ENCODE measurements around the gene NECAB3.

DNA sequence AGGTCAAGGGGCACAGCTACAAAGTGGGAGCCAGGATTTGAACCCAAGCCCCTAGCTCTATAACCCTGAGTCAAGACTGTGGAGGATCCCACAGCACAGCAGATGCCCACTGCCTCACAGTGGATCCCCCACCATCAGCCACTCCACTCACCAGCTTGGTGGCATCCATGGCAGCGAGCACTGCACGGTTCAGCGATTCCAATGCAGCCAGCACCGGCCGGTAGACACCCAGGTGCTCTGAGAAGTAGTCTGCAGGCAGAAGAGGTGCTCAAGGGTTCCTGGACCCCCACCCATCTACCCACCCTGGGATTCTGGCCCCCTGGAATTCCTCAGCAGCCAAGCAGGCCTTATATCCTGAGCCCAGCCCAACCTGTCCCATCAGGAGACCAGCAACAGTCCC lies 5.0 kb downstream of the NECAB3 start:
- TF ChIP-seq POLR2AphosphoS5 (IDR thresholded peaks at IDR 0.05), result no peak
- no peak for TF ChIP-seq EP300 (IDR thresholded peaks at IDR 0.05; ENCODE audit: low read depth)
- TF ChIP-seq, protein P1, sequence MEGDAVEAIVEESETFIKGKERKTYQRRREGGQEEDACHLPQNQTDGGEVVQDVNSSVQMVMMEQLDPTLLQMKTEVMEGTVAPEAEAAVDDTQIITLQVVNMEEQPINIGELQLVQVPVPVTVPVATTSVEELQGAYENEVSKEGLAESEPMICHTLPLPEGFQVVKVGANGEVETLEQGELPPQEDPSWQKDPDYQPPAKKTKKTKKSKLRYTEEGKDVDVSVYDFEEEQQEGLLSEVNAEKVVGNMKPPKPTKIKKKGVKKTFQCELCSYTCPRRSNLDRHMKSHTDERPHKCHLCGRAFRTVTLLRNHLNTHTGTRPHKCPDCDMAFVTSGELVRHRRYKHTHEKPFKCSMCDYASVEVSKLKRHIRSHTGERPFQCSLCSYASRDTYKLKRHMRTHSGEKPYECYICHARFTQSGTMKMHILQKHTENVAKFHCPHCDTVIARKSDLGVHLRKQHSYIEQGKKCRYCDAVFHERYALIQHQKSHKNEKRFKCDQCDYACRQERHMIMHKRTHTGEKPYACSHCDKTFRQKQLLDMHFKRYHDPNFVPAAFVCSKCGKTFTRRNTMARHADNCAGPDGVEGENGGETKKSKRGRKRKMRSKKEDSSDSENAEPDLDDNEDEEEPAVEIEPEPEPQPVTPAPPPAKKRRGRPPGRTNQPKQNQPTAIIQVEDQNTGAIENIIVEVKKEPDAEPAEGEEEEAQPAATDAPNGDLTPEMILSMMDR (IDR thresholded peaks at IDR 0.05), result no peak
- TF ChIP-seq POLR2A (IDR thresholded peaks at IDR 0.05), result no peak

Measured in transverse colon (tissue), 4 donors.